ENCODE results near the gene SNRNP25.

- TF ChIP-seq, protein P1, sequence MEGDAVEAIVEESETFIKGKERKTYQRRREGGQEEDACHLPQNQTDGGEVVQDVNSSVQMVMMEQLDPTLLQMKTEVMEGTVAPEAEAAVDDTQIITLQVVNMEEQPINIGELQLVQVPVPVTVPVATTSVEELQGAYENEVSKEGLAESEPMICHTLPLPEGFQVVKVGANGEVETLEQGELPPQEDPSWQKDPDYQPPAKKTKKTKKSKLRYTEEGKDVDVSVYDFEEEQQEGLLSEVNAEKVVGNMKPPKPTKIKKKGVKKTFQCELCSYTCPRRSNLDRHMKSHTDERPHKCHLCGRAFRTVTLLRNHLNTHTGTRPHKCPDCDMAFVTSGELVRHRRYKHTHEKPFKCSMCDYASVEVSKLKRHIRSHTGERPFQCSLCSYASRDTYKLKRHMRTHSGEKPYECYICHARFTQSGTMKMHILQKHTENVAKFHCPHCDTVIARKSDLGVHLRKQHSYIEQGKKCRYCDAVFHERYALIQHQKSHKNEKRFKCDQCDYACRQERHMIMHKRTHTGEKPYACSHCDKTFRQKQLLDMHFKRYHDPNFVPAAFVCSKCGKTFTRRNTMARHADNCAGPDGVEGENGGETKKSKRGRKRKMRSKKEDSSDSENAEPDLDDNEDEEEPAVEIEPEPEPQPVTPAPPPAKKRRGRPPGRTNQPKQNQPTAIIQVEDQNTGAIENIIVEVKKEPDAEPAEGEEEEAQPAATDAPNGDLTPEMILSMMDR (IDR thresholded peaks at IDR 0.05), result no peak
- TF ChIP-seq POLR2A (IDR thresholded peaks at IDR 0.05), result no peak
Observed at GRCh38 chr16:71210-71539, 17.5 kb downstream of the SNRNP25 start.
